ENCODE results near the gene CTDP1.

GRCh38 chr18:79658366-79658765 lies 21.2 kb upstream of the CTDP1 start:
- no peak for TF ChIP-seq POLR2A (IDR thresholded peaks at IDR 0.05)
- no peak for TF ChIP-seq CTCF (IDR thresholded peaks at IDR 0.05)

All from adrenal gland (tissue), 5 donors.